Chondrocyte (in vitro differentiated cells): Measurements from ENCODE around the gene BAAT. TPM values are rescaled to one million over a fixed set of nuclear protein-coding genes. Genes with fewer than 3 reads are reported as not detected.

Experiments used
- DNase-seq: peaks from one replicate; pipeline ENCODE4 v3.0.0; 2021; ENCODE audit warnings: mixed read lengths, low spot score
- H3K27ac Mint-ChIP-seq: one replicate; pipeline ENCODE4 v1.8.0; 2021; ENCODE audit warnings: mild to moderate bottlenecking, moderate library complexity, mixed read lengths; ENCODE audit not compliant: unreplicated experiment
- H3K27me3 Mint-ChIP-seq: 2 replicates; pipeline ENCODE4 v1.8.0; 2021; ENCODE audit warnings: low read depth, mixed read lengths
- H3K36me3 Mint-ChIP-seq: 2 replicates; pipeline ENCODE4 v1.8.0; 2021; ENCODE audit warnings: low read depth, mixed read lengths
- H3K4me1 Mint-ChIP-seq: 2 replicates; pipeline ENCODE4 v1.8.0; 2021; ENCODE audit warnings: low read depth, mild to moderate bottlenecking, mixed read lengths
- H3K4me3 Mint-ChIP-seq: one replicate; pipeline ENCODE4 v1.8.0; 2021; ENCODE audit warnings: mild to moderate bottlenecking, moderate library complexity, mixed read lengths; ENCODE audit not compliant: unreplicated experiment
- H3K9me3 Mint-ChIP-seq: 2 replicates; pipeline ENCODE4 v1.8.0; 2021; ENCODE audit warnings: low read depth, mixed read lengths
- CTCF ChIP-seq: fragments of 200-600 bp; sonication (generic); IDR thresholded peaks from 2 replicates; pipeline ENCODE4 v1.5.0; 2021; ENCODE audit warnings: antibody characterized with exemption, mild to moderate bottlenecking, moderate library complexity
- total RNA-seq: library from RNA; stranded (reverse); gene quantifications from 3 replicates; pipeline ENCODE4 v1.2.1, GENCODE V29; 2021

The BAAT gene
- total RNA-seq, 1 donor from 2014 or later, result 0.10 TPM

DNA sequence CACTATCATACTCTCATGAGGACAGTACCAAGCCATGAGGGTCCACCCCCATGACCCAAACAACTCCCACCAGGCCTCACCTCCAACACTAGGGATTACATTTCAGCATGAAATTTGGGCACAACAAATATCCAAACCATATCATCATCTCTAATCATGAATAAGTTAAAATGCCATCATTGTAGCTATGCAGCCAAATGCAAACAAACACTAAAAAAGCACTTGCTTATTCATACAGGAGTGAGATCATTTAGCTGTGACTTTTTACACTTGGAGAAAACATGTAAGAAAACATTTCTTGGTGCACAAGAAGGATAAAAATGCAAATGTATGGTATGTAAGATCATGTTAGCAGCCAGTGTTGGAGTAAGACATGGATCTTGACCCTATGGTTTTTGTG is 24.2 kb downstream of the BAAT start:
- H3K4me1 Mint-ChIP-seq, result peaks cover 10% of the 10 kb centered on the region
- no peak overlapping the region for H3K4me3 Mint-ChIP-seq
- H3K36me3 Mint-ChIP-seq, result no peaks in the 10 kb centered on the region
- H3K27me3 Mint-ChIP-seq, result no peaks in the 10 kb centered on the region
- H3K27ac Mint-ChIP-seq, result no peak overlapping the region
- no peak for TF ChIP-seq CTCF
- no peak for DNase-seq
- H3K9me3 Mint-ChIP-seq, result no peaks in the 10 kb centered on the region

DNA sequence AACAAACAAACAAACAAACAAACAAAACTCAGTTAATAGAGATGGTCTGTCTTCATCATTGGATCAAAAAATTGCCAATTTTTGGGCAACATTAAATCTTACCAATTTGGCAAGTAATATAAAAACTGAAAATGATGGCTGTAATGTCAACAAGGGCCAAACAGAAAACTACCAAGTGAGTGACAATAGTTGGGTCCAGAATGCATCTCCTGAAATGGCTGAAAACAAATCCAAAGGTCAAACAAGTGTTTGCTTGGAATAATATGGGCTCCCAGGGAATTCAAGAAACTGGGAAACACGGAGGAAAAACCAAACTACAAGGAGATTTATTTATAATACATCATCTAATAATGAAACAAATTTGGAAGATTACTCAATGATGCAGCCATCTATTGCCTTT is 25.1 kb downstream of the BAAT start:
- H3K4me3 Mint-ChIP-seq, result no peak overlapping the region
- peaks cover 4% of the 10 kb centered on the region for H3K4me1 Mint-ChIP-seq
- no peaks in the 10 kb centered on the region for H3K27me3 Mint-ChIP-seq
- H3K9me3 Mint-ChIP-seq, result no peaks in the 10 kb centered on the region
- no peaks in the 10 kb centered on the region for H3K36me3 Mint-ChIP-seq
- no peak overlapping the region for H3K27ac Mint-ChIP-seq
- no peak for DNase-seq
- no peak for TF ChIP-seq CTCF

GRCh38 chr9:101356619-101357018 is 28.2 kb downstream of the BAAT start:
- peaks cover 1% of the 10 kb centered on the region for H3K27me3 Mint-ChIP-seq
- H3K36me3 Mint-ChIP-seq, result no peaks in the 10 kb centered on the region
- no peak for DNase-seq
- no peaks in the 10 kb centered on the region for H3K4me1 Mint-ChIP-seq
- no peak overlapping the region for H3K4me3 Mint-ChIP-seq
- H3K9me3 Mint-ChIP-seq, result no peaks in the 10 kb centered on the region
- no peak for TF ChIP-seq CTCF
- no peak overlapping the region for H3K27ac Mint-ChIP-seq

DNA sequence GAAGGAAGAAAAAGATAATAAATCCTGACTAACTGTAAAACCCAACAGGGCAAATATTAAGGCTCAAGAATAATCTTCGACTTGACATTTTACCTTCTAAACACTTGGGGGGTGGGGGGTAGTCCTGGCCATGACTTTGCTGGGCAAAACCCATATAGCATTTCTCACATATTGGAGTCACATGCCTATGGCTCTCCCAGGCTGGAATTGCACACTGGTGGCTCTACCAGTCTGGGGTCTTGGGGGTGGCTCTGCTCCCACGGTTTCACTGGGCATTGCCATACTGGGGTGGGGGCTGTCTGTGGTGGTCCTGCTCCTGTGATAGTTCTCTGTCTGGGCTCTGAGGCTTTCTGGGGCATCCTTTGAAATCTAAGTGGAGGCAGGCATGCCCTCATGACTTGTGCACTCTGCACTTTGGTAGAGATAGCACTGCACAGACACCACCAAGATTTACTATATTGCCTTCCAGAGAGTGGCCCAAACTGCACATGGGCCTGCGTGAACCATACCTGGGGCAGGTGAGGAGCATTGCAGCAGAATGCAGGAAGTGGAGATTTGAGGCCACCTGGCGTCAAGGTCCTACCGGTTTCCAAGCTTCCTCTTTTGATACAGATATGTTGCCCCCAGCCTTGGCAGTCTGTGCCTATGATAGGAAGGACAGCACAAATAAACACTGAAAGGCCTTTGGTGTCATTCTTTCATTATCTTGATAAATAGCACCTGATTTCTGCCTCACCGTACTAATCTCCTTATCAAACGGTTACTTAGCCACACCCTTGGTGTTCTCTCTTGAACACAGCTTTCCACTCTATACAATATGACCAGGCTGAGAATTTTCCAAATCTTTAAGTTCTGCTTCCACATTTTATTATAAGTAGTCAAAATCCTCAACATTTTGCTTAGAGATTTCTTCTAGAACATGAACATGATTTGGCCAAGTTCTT is 29.8 kb downstream of the BAAT start:
- DNase-seq, result no peak

More for the DNA sequence above, 29.8 kb downstream of the BAAT start:
- Mint-ChIP-seq H3K27ac (no peak overlapping the region), H3K4me1 (no peaks in the 10 kb centered on the region), H3K4me3 (no peak overlapping the region), H3K9me3 (no peaks in the 10 kb centered on the region), H3K36me3 (no peaks in the 10 kb centered on the region), H3K27me3 (peaks cover 4% of the 10 kb centered on the region)
- no peak for TF ChIP-seq CTCF
